Vagina (tissue), 2 donors: ENCODE data around the gene MSI2. TPM values are rescaled to one million over a fixed set of nuclear protein-coding genes. Genes with fewer than 3 reads are reported as not detected.

Source experiments
- DNase-seq, 2 donors: peaks; one replicate each; pipeline ENCODE4 v3.0.0-alpha.2; 2017; ENCODE audit errors: extremely low spot score in 2 of 2
- H3K27ac ChIP-seq: fragments of 200-600 bp; sonication (generic); one replicate; pipeline ENCODE4 v1.5.1; 2019
- H3K27me3 ChIP-seq: fragments of 200-600 bp; sonication (generic); one replicate; pipeline ENCODE4 v1.5.1; 2019
- H3K36me3 ChIP-seq, 2 donors: fragments of 200-600 bp; sonication (generic); one replicate each; pipeline ENCODE4 v1.5.1; 2017 to 2019
- H3K4me1 ChIP-seq: fragments of 200-600 bp; sonication (generic); one replicate; pipeline ENCODE4 v1.5.1; 2019
- H3K4me3 ChIP-seq, 2 donors: fragments of 200-600 bp; sonication (generic); 1 replicate in 1 of 2; 2 replicates in 1 of 2; pipeline ENCODE4 v1.5.1; 2016 to 2019
- H3K9me3 ChIP-seq: fragments of 200-600 bp; sonication (generic); one replicate; pipeline ENCODE4 v1.5.1; 2019
- POLR2A ChIP-seq, 2 donors: fragments of 450-650 bp; IDR thresholded peaks; one replicate each; pipeline ENCODE4 v1.6.1; 2017; ENCODE audit warnings: antibody characterized with exemption in 2 of 2, mild to moderate bottlenecking in 2 of 2, moderate library complexity in 2 of 2
- POLR2AphosphoS5 ChIP-seq, 2 donors: sonication (generic); formaldehyde crosslinking; IDR thresholded peaks; one replicate each; pipeline ENCODE4 v1.9.0; 2017; ENCODE audit warnings: antibody characterized with exemption in 2 of 2, mild to moderate bottlenecking in 2 of 2, low read depth in 1 of 2; ENCODE audit not compliant: insufficient read depth in 1 of 2
- intact Hi-C: fragments of 100-400 bp; cut with DNase I; formaldehyde crosslinking; loops from one replicate; pipeline ENCODE4 v1.15.1; 2023
- total RNA-seq: library from RNA; depleted of rRNA; stranded (reverse); fragments of >200 nt; gene quantifications from one replicate; pipeline ENCODE4 v1.2.3, GENCODE V29; 2016
- TF ChIP-seq, protein P1 (sequence below), 3 experiments: fragments of 450-650 bp in 2 of 3; fragments of 200-600 bp in 1 of 3; sonication (generic) in 1 of 3; IDR thresholded peaks; one replicate each; pipeline ENCODE4 v1.5.1; 2017 to 2019; ENCODE audit warnings: antibody characterized with exemption in 3 of 3, mild to moderate bottlenecking in 2 of 3, moderate library complexity in 2 of 3

Gene MSI2
- total RNA-seq, 1 donor from 2014 or later, result 27.3 TPM

DNA sequence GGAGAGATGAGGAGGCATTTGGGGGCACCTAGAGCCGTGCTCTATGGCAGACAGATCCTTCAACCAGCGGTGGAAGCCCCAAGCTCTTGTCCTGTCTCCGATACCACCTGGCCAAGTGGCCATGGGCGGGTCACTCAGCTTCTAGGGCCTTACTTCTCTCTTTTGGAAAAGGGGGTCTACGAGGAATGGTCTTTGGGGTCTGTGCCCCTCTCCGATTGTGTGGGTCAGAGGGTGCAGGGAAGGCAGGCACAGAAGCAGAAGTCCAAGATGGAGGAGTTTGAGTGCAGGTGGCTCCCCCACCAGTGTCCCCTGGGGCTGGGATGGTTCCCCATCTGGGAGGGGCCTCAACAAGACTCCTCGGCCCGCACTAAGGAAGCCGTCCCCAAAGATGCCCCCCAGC lies 372.1 kb downstream of the MSI2 start:
- Histone ChIP-seq H3K27ac (no peak overlapping the region), H3K4me3 (no peak overlapping the region), H3K27me3 (no peaks in the 10 kb centered on the region), H3K36me3 (no peaks in the 10 kb centered on the region), H3K4me1 (no peaks in the 10 kb centered on the region), H3K9me3 (no peaks in the 10 kb centered on the region)
- TF ChIP-seq, protein P1, sequence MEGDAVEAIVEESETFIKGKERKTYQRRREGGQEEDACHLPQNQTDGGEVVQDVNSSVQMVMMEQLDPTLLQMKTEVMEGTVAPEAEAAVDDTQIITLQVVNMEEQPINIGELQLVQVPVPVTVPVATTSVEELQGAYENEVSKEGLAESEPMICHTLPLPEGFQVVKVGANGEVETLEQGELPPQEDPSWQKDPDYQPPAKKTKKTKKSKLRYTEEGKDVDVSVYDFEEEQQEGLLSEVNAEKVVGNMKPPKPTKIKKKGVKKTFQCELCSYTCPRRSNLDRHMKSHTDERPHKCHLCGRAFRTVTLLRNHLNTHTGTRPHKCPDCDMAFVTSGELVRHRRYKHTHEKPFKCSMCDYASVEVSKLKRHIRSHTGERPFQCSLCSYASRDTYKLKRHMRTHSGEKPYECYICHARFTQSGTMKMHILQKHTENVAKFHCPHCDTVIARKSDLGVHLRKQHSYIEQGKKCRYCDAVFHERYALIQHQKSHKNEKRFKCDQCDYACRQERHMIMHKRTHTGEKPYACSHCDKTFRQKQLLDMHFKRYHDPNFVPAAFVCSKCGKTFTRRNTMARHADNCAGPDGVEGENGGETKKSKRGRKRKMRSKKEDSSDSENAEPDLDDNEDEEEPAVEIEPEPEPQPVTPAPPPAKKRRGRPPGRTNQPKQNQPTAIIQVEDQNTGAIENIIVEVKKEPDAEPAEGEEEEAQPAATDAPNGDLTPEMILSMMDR (IDR thresholded peaks at IDR 0.05), result no peak
- TF ChIP-seq POLR2AphosphoS5 (IDR thresholded peaks at IDR 0.05; ENCODE audit: insufficient read depth in 1 of 2, low read depth in 1 of 2) (no peak), POLR2A (IDR thresholded peaks at IDR 0.05) (no peak)
- intact Hi-C loops, result no loop called here
- no peak for DNase-seq

DNA sequence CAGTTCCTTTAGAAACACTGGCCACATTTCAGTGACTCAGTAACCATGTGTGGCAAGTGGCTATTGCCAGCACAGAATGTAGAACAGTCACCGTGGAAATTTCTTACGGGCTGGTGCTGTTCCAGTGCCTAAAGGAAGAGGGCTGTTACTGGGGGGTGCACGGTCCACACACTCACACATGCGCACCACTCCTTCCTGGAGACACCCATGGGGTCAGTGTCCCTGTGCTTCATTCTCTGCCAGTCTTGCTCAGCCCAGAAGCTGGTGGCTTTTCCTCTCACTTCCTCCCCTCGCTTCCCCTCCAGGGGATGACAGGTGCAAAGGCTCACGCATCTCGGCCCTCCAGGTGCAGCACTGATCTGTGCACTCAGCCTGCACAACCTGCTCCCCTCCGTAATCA lies 373.1 kb downstream of the MSI2 start:
- Histone ChIP-seq H3K4me3 (no peak overlapping the region), H3K4me1 (no peaks in the 10 kb centered on the region), H3K36me3 (no peaks in the 10 kb centered on the region), H3K27ac (no peak overlapping the region), H3K27me3 (no peaks in the 10 kb centered on the region), H3K9me3 (no peaks in the 10 kb centered on the region)
- TF ChIP-seq, protein P1 (IDR thresholded peaks at IDR 0.05), result no peak
- TF ChIP-seq POLR2AphosphoS5 (IDR thresholded peaks at IDR 0.05; ENCODE audit: insufficient read depth in 1 of 2, low read depth in 1 of 2) (no peak), POLR2A (IDR thresholded peaks at IDR 0.05) (no peak)
- intact Hi-C loops, result no loop called here
- no peak for DNase-seq

DNA sequence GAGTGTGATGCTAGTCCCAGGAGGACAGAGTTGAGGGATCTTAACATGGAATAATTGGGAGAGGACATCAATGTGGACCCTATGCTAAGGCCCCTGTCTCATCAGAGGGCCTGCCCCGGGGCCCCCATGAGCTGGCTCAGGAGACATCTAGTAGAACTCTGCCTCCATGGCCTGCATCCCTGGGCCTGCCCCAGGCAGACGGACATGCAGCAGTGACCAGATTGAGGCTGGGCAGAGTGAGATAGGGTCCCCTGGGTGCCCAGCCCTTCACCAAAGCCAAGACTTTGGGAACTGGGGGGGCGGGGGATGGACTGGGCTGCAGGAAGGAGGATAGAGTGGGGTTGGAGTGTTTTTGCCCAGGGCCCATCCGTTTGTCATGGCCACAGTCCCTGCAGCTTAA lies 373.6 kb downstream of the MSI2 start:
- no peak for DNase-seq
- no peaks in the 10 kb centered on the region for H3K9me3 ChIP-seq
- H3K36me3 ChIP-seq, result no peaks in the 10 kb centered on the region
- no peaks in the 10 kb centered on the region for H3K4me1 ChIP-seq
- no peak overlapping the region for H3K27ac ChIP-seq
- H3K27me3 ChIP-seq, result no peaks in the 10 kb centered on the region
- intact Hi-C loops, result no loop called here
- TF ChIP-seq POLR2A (IDR thresholded peaks at IDR 0.05), result no peak
- TF ChIP-seq, protein P1 (IDR thresholded peaks at IDR 0.05), result no peak
- TF ChIP-seq POLR2AphosphoS5 (IDR thresholded peaks at IDR 0.05; ENCODE audit: insufficient read depth in 1 of 2, low read depth in 1 of 2), result no peak
- no peak overlapping the region for H3K4me3 ChIP-seq

DNA sequence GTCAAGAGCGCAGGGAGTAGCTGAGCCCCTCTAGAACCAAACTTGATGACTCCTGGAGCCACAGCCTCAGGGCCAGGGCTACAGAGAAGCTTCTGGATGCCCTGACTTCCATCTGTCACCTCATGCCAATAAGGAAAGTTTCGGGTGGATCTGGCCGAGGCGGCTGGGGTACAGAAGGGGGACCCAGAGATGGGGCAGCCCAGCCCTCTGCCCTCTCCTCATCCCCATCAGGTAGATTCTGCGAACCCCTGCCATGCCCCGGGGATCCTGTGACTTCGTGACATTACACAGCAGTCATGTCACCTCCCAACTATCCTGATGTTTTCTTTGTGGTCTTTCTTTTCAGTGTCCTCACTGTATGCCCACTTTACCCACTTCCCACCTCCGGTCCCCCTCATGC lies 374.4 kb downstream of the MSI2 start:
- no peaks in the 10 kb centered on the region for H3K27me3 ChIP-seq
- no peak for DNase-seq
- no peaks in the 10 kb centered on the region for H3K9me3 ChIP-seq
- no peaks in the 10 kb centered on the region for H3K36me3 ChIP-seq
- H3K4me3 ChIP-seq, result no peak overlapping the region
- TF ChIP-seq POLR2AphosphoS5 (IDR thresholded peaks at IDR 0.05; ENCODE audit: insufficient read depth in 1 of 2, low read depth in 1 of 2) (no peak), POLR2A (IDR thresholded peaks at IDR 0.05) (no peak)
- TF ChIP-seq, protein P1 (IDR thresholded peaks at IDR 0.05), result no peak
- no peak overlapping the region for H3K27ac ChIP-seq
- H3K4me1 ChIP-seq, result no peaks in the 10 kb centered on the region
- intact Hi-C loops, result no loop called here

DNA sequence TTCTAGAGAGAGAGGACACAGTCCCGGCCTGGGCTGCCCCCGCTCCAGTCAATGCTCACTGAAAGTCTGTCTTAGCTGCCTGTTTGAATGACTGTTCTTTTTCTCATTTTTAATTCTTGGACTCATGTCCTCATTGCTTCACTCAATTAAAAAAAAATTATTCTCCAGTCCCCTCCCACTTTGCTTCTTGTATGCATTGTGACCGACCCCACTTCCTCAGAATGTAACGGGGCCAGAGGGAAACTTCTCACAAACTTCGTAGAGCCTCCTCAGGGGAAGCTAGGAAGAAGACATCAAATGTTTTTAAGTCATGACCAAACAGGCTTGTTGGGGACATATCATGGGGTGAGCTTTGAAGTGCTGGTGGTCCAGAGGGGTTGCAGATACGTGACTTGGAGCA lies 375.5 kb downstream of the MSI2 start:
- intact Hi-C loops, result no loop called here

More for the DNA sequence above, 375.5 kb downstream of the MSI2 start:
- Histone ChIP-seq H3K36me3 (no peaks in the 10 kb centered on the region), H3K4me1 (no peaks in the 10 kb centered on the region), H3K27ac (no peak overlapping the region), H3K9me3 (no peaks in the 10 kb centered on the region), H3K4me3 (no peak overlapping the region), H3K27me3 (no peaks in the 10 kb centered on the region)
- TF ChIP-seq POLR2AphosphoS5 (IDR thresholded peaks at IDR 0.05; ENCODE audit: insufficient read depth in 1 of 2, low read depth in 1 of 2), result no peak
- no peak for TF ChIP-seq POLR2A (IDR thresholded peaks at IDR 0.05)
- TF ChIP-seq, protein P1 (IDR thresholded peaks at IDR 0.05), result no peak
- no peak for DNase-seq
